OCI-LY3 (cell line): ENCODE measurements around the gene HPRT1.

ENCODE experiments used
- H2AFZ ChIP-seq: fragments of 200-600, 300-600 bp; shearing (Covaris generic); 2 replicates; pipeline ENCODE4 v1.6.0; 2014; ENCODE audit warnings: antibody characterized with exemption, low read depth, low read length
- H3K27ac ChIP-seq: fragments of 200-600, 300-600 bp; sonication (generic); 2 replicates; pipeline ENCODE4 v1.5.1; 2014; ENCODE audit warnings: mild to moderate bottlenecking, low read length, moderate library complexity, mixed read lengths
- H3K27me3 ChIP-seq: fragments of 200-600, 300-600 bp; sonication (generic); 2 replicates; pipeline ENCODE4 v1.6.1; 2014; ENCODE audit warnings: low read depth, low read length, mixed read lengths
- H3K36me3 ChIP-seq: fragments of 200-600, 300-600 bp; sonication (generic); replicated peaks from 2 replicates; pipeline ENCODE3; 2014; ENCODE audit warnings: low read depth, low read length, mixed read lengths
- H3K4me1 ChIP-seq: fragments of 300-600, 200-600 bp; sonication (generic); 2 replicates; pipeline ENCODE4 v1.6.1; 2014; ENCODE audit warnings: low read length, mixed read lengths
- H3K4me2 ChIP-seq: fragments of 200-600, 300-600 bp; sonication (generic); 2 replicates; pipeline ENCODE4 v1.6.1; 2014; ENCODE audit warnings: low read length, mixed read lengths
- H3K4me3 ChIP-seq: fragments of 300-600, 200-600 bp; sonication (generic); 2 replicates; pipeline ENCODE4 v1.5.1; 2014; ENCODE audit warnings: antibody characterized with exemption, mild to moderate bottlenecking, low read length, moderate library complexity
- H3K79me2 ChIP-seq: fragments of 300-600, 200-600 bp; shearing (Covaris generic); 2 replicates; pipeline ENCODE4 v1.6.1; 2014; ENCODE audit warnings: mild to moderate bottlenecking, low read length, mixed read lengths
- H3K9ac ChIP-seq: fragments of 300-600, 200-600 bp; shearing (Covaris generic); 2 replicates; pipeline ENCODE4 v1.6.0; 2014; ENCODE audit warnings: mild to moderate bottlenecking, low read length, moderate library complexity
- H3K9me3 ChIP-seq: fragments of 200-600, 300-600 bp; shearing (Covaris generic); 2 replicates; pipeline ENCODE4 v1.6.1; 2014; ENCODE audit warnings: low read length, mixed read lengths; ENCODE audit not compliant: insufficient read depth
- H4K20me1 ChIP-seq: fragments of 200-600, 300-600 bp; sonication (generic); 2 replicates; pipeline ENCODE4 v1.6.1; 2016; ENCODE audit warnings: low read length, mixed read lengths; ENCODE audit not compliant: insufficient read depth
- CTCF ChIP-seq: fragments of 200-600, 300-600 bp; sonication (generic); IDR thresholded peaks from 2 replicates; pipeline ENCODE4 v1.5.1; 2014; ENCODE audit warnings: antibody characterized with exemption, low read length, low read depth
- EZH2phosphoT487 ChIP-seq: fragments of 200-600 bp; shearing (Covaris generic); IDR thresholded peaks from 2 replicates; pipeline ENCODE4 v1.6.1; 2018; ENCODE audit warnings: antibody characterized with exemption, mixed run types, low read depth

The HPRT1 gene

GRCh38 chrX:134546187-134546586 is 86.2 kb downstream of the HPRT1 start:
- no peak overlapping the region for H3K4me2 ChIP-seq
- H3K27me3 ChIP-seq = peaks cover 2% of the 10 kb centered on the region
- no peaks in the 10 kb centered on the region for H4K20me1 ChIP-seq
- no peak overlapping the region for H2AFZ ChIP-seq
- H3K9ac ChIP-seq = no peak overlapping the region
- H3K36me3 ChIP-seq = no peaks in the 10 kb centered on the region
- no peak overlapping the region for H3K4me3 ChIP-seq
- H3K27ac ChIP-seq = no peak overlapping the region
- H3K9me3 ChIP-seq = no peaks in the 10 kb centered on the region
- no peaks in the 10 kb centered on the region for H3K79me2 ChIP-seq
- peaks cover 17% of the 10 kb centered on the region for H3K4me1 ChIP-seq
- TF ChIP-seq EZH2phosphoT487 (no peak), CTCF (no peak)

GRCh38 chrX:134547047-134547679 is 87.2 kb downstream of the HPRT1 start:
- TF ChIP-seq EZH2phosphoT487 (no peak), CTCF (no peak)
- Histone ChIP-seq H3K27ac (no peak overlapping the region), H3K36me3 (no peaks in the 10 kb centered on the region), H2AFZ (no peak overlapping the region), H3K4me2 (peak overlapping the region; percentile 80), H3K27me3 (peaks cover 5% of the 10 kb centered on the region), H3K9me3 (no peaks in the 10 kb centered on the region), H3K4me3 (peak overlapping the region; percentile 81; the same call in 1 of the 2 replicates), H3K79me2 (no peaks in the 10 kb centered on the region), H3K9ac (no peak overlapping the region), H3K4me1 (peaks cover 25% of the 10 kb centered on the region), H4K20me1 (no peaks in the 10 kb centered on the region)

GRCh38 chrX:134548257-134549201 is 88.6 kb downstream of the HPRT1 start:
- H3K27ac ChIP-seq = peak overlapping the region; percentile 71
- peak overlapping the region; percentile 80 for H3K4me2 ChIP-seq
- H3K9me3 ChIP-seq = no peaks in the 10 kb centered on the region
- no peak for TF ChIP-seq EZH2phosphoT487
- no peak for TF ChIP-seq CTCF
- no peaks in the 10 kb centered on the region for H3K79me2 ChIP-seq
- H3K27me3 ChIP-seq = peaks cover 5% of the 10 kb centered on the region
- H2AFZ ChIP-seq = peak overlapping the region; percentile 47; the same call in 1 of the 2 replicates
- H3K9ac ChIP-seq = peak overlapping the region; percentile 75
- peaks cover 15% of the 10 kb centered on the region; the same call in 1 of the 2 replicates for H3K4me1 ChIP-seq
- H3K36me3 ChIP-seq = no peaks in the 10 kb centered on the region
- peak overlapping the region; percentile 81 for H3K4me3 ChIP-seq
- no peaks in the 10 kb centered on the region for H4K20me1 ChIP-seq
